GM21390 (cell line): ENCODE measurements around the gene SUN1.

Experiments used
- ATAC-seq: cut with Tn5 transposase; IDR thresholded peaks from one replicate; pipeline ENCODE4 v1.9.1; 2021; ENCODE audit not compliant: unreplicated experiment

Gene SUN1

GRCh38 chr7:876077-876971 lies 44.0 kb downstream of the SUN1 start, which contains the start of gene GET4:
Gene GET4 (plus strand): TSS chr7:876554. CDS start chr7:876646, 92 bp downstream.
- peak; percentile 70 for ATAC-seq

DNA sequence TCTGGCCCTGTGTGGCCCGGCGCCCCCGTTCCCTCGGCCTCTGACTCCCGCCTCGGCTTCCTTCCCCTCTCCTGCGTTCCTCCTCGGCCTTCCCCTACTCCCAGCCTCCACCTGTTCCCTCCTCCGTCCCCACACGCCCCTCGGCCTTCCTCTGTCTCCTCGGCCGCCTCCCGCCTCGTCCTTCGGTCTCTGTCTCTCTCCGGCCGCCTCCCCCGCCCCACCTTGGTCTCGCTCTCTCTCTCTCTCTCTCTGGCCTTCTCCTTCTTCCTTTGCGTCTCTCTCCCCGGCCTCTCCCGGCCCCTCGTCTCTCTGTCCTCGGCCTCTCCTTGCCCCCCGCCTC lies 44.7 kb downstream of the SUN1 start:
- peak; percentile 20 for ATAC-seq

- no peak for ATAC-seq
Measured at GRCh38 chr7:877312-878232, 45.3 kb downstream of the SUN1 start.

GRCh38 chr7:879093-879492 lies 46.8 kb downstream of the SUN1 start:
- no peak for ATAC-seq

- ATAC-seq, result no peak
Measured at GRCh38 chr7:879706-880105, 47.4 kb downstream of the SUN1 start.

- ATAC-seq, result no peak
Measured at GRCh38 chr7:880450-880849, 48.2 kb downstream of the SUN1 start.

DNA sequence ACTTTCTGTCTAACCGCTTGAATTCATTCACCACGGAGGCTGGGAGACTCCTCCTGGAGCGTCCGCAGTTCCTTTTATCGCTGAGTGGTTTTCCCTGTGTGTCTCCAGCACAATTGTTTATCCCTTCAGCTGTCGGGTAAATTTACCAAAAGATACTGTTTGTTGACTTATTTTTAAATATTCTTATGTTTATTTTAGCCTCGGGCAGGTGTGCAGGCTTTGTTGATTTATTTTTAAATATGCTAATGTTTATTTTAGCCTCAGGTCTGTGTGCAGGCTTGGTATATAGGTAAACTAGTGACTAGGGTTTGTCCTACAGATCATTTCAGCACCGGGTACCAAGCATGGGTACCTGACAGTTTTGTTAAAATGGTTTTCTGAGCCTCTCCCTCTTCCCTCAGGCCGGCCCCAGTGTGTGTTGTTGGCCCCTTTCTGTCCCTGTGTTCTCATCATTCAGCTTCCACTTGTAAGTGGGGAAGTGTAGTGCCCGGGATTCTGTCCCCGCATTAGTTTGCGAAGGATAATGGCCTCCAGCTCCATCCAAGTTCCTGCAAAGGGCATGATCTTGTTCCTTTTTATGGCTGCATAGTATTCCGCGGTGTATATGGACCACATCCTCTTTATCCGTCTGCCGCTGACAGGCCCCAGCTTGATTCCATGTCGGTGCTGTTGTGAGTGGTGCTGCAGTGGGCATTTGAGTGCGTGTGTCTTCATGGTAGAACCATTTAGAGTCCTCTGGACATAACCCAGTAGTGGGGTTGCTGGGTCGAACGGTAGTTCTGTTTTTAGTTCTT lies 49.4 kb downstream of the SUN1 start:
- no peak for ATAC-seq

- ATAC-seq, result no peak
Measured at GRCh38 chr7:882336-883035, 50.2 kb downstream of the SUN1 start.

DNA sequence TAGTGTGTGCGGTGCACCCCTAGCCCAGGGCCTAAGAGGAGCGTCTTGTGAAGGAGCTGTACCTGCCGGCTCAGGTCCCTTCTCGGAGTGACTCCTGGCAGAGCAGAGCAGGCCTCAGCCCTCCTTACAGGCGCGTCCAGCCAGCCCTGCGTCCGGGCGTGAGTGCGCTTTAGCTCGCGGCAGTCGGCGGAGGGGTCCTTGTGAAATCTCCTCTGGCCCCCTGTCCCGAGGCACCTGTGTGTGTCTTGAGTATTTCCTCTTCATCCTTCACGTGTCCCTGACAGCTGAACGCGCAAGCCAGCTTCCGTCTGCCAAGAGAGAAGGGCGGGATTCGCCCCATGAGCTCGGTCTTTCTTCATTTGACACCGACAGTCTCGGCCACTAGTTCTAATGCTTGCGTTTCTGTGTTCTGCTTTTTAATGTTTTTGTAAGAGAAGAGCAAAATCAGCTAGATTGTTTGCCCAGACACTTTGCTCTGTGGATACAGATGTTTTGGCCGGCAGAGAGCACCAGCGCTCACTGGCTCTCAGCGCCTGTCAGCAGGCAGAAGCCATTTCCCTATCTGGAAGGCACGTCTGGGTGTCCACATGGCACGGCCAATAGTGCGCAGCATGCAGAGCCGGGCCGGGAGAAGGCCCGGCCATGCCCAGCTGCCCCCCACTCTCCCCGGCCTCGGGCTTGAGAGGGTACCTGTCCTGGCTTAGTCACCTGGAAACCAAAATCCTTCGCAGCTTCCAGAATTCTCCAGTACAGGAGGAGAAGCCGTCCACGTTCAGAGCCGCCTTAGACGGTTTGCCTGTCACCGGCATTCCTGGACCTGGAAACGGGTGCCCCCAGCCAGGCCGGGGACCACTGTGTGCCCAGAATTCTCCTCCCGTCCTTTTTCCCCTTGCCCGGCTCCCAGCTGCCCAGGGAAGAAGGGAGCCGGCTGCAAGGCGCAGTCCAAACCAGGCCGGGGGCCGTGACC lies 51.1 kb downstream of the SUN1 start:
- no peak for ATAC-seq

DNA sequence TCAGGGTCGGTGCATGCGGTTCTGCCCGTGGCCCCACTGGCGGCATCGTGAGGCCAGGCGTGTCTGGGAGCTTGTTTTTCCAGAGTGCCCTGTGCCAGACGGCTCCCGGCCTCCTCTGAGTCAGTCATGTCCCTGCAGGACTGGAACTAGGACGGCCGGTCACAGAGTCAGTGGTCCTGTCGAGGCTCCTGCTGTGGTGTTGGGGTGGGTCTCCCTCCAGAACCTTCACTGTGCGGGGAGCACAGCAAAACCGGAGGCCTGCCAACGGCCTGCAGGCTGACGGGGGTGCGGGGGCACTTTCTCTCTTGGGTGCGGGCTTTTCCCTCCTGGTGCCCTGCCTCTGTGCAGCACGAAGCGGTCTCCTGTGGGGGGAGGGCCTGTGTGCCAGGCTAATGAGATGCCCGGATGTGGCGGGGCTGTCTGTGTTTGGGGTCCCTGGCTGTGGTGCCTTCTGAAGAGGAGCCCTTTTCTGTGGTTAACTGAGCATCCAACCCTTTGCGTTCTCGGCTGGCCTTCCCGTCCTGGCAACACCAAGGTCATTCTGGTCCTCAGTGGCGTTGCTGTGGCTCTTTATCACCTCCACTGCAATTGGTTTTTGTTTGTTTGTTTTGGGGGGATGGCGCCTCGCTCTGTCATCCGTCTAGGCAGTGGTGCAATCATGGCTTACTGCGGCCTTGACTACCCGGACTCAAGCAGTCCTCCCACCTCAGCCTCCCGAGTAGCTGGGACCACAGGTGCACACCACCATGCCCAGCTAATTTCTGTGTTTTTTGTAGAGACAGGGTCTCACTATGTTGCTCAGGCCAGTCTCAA lies 52.1 kb downstream of the SUN1 start:
- no peak for ATAC-seq

DNA sequence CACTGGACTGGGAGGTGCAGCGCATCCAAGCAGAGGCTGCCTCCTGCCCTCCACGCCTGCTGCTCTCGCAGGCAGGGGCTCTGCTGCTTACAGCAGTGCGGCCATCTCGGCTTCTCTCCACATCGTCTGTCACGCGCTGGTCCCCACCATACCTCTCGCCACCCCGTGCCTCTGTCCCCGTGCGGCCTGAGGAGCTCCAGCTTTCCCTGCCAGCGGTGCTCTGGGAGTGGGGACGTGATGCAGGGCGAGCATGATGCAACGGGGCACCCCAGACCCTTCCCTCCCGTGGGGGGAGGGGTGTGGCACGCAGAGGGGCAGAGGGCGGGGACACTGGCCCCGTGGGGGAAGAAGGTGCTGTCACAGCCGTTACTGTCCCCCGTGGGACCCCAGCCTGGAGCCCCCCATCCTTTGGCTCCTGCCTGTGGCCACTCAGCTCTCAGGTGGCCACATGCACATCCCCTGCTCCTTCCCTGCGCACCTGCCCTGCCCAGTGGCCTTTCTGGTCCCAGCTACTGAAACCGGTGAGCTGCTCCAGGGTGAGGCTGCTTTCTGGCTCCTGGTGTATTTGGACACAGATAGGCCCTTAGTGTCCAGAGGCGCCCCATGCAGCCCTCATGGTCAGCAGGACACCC lies 53.1 kb downstream of the SUN1 start:
- no peak for ATAC-seq

DNA sequence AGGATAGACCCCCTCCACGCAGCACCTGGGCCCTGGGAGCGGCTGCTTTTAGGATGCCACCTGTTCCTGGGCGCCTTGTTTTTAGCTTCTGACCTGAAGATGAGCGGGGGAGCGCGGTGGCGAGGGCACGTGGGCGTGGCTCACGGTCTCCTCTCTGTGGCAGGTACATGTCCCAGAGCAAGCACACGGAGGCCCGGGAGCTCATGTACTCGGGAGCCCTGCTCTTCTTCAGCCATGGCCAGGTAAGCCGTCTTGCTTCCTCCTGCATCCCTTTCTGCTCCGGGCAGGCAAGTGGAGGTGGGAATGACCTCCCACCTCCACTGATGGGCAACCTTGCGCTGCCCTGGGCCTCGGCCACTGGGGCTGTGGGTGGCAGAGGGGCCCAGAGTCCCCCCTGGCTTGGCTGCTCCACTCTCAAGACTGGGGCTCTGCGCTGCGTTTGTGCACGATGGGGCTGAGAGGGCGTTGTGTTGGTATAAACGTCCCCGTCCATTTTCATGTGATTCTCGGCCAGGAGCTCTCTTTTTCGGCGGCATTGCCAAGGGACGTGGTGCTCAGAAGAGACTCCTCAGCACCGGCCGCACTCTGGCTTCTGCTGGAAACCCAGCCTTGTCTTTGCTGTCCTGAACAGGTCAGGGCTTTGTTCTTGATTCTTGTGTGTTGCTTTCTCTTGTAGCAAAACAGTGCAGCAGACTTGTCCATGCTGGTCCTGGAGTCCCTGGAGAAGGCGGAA lies 53.8 kb downstream of the SUN1 start:
- ATAC-seq, result no peak

DNA sequence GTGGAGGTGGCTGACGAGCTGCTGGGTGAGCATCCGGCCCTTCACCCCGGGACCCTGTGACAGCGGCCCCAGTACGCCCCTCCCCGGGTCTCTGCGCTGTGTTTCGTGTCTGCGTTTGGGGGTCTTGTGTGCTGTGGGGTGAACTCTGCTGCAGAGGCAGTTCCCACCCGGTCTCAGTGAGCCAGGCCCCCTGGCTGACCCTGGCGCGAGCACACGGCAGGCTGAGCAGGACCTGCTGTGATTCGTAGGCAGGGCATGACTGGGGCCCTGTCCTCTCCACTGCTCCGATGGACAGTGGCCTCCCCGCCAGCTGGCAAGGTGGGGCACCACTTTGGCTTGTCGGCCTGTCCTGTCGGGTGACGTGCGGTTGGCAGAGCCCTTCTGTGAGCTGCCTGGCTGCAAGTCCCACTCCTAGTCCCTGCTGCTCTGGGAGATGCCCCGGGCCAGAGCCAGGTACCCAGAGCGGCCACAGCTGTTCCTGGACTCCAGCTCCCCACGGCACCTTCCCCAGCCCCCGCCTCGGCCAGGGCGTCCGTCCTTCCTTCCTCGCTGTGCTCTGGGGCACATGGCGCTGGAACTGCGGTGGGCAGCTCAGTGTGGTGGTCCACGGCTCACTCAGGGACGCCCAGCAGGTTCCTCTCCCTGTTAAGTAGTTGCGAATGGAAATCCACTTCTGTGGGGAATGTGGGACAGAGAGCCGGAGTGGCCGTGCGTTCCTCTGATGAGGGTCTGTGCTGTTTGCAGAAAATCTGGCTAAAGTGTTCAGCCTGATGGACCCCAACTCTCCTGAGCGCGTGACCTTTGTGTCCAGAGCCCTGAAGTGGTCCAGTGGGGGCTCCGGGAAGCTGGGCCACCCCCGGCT lies 54.6 kb downstream of the SUN1 start:
- no peak for ATAC-seq

- no peak for ATAC-seq
Measured at GRCh38 chr7:887488-887820, 55.2 kb downstream of the SUN1 start.

DNA sequence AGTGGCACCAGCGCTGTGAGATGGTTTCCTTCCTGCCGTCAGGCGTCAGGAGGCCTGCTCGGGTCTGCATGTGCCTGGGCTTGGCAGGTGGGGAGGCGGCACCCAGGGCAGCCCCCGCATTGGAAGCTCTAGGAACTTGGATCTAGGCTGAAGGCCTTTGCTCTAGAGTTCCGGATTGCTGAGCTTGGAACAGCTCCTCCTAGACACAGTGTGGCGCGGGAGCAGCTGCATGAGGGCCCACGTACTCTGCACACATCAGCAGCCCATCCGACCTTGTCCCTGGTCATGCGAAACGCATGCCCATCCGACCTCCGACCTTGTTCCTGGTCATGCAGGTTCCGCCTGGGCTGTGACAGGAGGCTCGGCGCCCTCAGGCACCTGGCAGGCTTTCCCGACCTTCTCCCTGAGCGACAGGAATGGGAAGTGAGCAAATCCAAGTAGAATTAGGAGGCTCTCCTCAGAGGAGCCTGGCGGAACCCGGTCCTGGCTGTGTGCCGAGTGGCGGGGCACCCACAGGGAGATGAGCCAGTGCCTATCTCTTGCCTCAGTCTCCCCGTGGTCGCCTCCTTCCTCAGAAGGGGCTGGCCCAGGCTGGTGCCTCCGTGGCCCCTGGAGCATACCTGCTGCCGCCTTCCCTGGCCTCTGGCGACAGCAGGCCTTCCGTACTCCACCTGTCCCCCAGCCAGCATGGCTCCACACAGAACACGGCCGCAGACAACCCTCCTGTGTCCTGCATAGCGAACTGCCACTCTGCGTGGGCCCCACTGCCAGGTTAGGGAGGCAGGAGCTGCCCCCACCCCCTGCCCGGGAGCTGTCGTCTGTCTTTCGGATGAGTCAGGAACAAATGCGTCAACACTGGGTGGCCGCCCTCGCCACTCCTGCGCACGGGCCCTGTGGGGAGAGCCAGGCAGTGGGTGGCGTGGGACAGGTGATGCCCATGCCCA lies 56.1 kb downstream of the SUN1 start:
- ATAC-seq, result no peak

DNA sequence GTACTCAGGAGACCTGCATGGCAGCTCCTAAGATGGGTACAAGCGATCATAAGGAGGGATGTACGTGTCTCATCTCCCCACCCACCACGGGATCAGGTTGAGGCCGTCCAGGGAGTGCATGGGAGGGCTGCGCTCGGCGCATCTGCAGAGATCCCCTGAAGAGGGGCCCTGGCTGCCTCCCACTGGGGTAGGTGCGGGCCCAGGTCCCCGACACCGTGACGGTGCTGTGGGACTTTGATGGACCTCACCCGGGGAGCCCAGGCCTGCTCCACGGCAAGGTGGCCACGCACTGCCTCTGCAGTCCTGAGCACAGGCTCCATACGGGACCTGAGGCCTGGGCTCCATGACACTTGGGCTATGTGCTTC lies 56.7 kb downstream of the SUN1 start:
- ATAC-seq, result no peak
